NCI-H146 (cell line): ENCODE results near the gene AGMO.

Experiments
- DNase-seq: peaks from one replicate; lab custom pipeline; 2025; lab: John Stamatoyannopoulos, UW

The AGMO gene

DNA sequence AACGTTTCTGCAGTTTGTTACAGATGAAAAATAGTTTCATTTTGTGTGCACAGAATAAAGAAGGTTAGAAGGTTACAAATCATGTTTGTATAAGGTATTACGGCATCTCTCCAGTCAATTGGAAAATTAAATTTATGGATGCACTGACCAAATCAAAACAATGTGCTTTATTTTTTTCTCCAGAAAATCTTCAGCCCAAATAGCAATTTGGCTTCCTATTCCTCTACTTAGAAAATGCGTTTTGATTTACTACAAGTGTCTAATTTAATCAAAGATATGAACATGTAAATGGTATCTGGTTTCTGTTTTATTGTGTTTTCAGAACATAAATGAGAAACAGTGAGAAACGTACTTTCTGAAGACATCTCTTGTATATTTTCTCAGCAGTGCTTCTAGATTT is 63.4 kb downstream of the AGMO start:
- no peak for DNase-seq

DNA sequence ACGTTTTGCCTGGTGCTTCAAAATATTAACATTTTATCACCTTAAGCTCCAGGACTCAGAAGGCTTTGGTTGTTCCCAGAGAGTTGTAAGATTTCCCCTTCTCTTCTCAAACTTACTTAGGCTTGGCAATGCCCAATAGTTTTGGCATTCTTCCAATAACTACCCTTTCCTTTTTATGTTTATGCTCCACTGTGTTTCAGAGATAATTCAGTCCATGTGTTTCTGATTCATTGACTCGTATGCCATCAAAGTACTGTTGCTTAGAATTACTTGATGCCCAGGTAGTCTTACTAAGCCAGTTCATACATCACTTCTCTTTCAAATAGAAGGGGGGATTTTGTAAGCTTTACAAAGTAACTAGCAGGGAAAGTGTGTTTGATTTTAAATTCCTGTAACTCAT is 66.6 kb downstream of the AGMO start:
- no peak for DNase-seq

DNA sequence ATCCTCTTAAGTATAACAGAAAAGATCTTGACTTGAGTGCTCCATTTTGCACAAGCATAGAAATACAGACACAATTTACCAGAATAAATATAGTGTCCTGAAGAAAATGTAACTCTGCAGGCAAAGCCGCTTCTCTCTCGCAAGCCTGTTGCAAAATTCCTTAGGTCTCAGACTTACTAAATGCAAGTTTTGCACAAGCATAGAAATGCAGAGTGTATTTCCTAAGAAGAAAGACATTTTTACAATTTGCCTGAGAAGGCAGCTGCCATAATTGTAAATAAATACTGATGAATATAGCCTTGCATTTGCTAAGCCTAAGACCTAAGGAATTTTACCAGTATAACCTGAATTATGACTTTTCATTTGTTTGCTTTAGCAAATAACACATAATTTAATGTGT is 67.1 kb downstream of the AGMO start:
- no peak for DNase-seq

DNA sequence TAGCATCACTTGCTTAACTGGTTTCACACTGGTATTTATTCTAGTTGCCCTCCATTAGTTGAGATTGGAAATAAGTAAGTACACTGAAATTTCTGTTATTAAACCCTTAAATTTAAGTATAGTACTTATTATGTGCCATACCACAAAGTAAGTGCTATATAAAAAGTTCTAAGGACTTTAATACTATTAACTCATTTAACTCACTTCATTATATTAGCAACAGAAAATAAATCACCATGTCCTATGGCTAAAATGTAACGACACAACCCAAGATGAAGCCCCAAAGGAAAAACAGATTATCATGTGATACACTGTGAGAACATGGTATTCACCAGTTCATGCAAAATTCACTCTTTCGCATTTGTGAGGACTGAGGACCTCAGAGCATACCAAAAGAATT is 70.5 kb downstream of the AGMO start:
- DNase-seq, result no peak

DNA sequence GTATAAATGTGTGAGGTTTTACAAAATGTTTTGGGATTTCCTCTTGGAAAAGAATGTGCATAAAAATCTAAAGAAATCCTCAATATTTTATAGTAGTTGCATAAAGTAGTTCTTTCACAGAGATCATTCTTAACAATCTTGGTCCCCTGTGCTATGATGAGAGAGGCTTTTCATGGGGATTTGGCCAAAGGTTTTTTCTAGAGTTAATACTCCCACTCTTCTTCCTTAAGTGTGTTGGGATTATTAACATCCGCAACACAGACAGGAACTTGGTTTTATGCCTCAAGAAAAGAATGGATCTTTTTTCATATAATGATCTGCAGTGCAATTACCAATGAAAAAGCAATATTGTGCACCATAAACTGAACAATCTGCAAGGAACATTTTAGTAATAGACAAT is 71.5 kb downstream of the AGMO start:
- no peak for DNase-seq

DNA sequence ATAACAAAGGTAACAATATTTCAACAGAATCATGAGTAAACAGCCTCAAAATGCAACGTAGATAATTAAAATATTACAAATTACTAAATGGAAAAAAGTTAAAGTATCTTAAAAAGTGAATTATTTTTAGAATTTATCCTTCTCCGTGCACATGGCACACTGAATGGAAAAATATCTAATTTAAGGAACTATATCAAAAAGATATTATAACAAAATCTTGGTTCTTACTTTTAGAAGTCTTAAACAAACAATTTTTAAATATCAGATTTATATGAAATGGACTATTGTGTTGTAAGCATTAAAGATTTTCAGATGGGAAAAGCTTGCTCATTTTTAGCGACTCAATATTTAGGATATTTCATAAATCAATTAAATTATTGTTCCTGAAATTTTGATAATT is 72.0 kb downstream of the AGMO start:
- no peak for DNase-seq

DNA sequence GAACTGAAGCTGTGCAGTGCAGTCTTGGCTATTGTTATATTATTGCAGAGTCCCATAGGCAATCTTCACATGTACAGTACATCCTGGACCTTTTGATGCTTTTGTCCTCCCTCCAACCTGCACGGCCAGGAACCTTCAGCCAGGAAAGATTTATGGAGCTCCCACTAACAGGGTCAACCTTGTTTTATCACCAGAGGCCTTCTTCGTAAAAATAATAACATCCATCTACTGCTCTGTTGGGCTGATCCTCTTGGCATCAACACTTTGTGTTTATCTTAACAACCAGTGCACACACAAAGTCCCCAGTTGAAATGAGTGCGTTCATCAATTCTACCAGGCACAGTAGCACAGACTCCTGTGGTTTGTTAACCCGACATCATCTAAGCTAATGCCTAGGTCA is 72.4 kb downstream of the AGMO start:
- no peak for DNase-seq

DNA sequence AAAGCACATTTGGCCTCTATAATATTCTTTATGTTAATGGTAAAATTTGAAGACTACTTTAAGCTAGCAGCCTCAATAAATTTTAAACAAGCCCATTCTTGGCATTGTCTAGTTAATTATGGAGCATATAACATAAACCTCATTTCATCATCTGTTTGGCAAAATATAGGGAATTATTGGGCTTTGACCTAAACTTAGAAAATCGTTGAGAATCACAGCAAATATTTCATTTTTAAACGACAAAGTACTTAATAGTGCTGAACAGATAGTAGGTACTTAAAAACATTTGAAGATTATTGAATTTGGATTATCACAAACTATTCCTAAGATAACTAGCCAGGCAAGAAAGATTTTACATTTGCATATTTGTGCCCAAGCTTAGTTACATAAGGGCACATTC is 73.4 kb downstream of the AGMO start:
- no peak for DNase-seq

DNA sequence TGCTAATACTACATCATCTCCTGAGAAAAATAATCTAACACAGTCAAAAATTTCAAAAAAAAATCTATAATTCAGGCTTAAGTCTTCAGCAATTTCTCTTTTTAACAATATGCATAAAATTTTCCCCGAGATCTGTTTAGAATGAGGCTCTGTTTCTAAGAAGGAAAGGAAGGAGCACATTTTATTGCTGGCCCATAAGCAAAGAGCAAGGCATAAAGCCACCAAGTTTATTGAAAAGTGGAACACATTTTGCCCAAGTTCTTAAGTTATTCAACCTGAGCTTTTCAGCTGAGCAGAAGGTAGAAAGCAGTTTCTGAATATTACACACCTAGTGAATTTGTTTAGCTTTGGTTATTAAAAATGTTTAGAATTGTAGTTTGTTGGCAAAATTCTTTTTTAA is 73.9 kb downstream of the AGMO start:
- DNase-seq, result no peak

DNA sequence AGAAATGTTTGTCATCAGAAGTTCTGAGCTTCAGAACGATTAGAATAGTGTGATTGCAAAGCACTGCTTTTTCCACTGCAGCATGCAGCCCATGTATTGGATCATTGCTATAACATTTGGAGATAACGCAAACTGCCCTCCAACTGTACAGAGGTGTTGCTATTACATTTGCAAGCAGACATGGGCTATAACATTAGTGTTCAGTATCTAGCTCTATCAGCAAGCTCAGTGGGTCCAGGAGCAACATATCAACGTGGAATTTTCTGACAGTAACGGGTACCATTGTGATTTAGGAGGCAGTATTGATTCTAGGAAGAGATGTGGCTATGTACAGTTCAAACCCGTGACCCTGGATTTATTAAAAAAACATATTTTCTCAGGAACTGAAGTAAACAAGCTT is 75.8 kb downstream of the AGMO start:
- DNase-seq, result no peak

DNA sequence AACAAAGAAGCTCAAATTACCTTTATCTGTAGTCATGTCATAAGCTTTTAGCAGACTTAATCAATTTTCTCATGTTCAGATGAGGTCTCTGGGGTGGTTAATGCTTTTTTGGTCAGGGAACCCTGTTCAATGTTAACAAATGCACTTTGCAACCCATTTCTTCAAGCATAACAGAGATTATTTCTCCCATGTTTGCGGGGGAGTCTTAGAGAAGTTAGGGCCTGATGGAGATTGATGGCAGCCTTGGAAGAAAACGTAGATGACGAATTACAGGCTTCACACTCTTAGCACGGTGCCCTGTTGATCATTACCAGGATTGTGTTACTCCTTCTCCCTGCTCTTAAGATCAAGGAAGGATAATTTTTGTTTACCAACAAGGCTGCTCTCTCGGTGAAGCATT is 76.4 kb downstream of the AGMO start:
- DNase-seq, result no peak

DNA sequence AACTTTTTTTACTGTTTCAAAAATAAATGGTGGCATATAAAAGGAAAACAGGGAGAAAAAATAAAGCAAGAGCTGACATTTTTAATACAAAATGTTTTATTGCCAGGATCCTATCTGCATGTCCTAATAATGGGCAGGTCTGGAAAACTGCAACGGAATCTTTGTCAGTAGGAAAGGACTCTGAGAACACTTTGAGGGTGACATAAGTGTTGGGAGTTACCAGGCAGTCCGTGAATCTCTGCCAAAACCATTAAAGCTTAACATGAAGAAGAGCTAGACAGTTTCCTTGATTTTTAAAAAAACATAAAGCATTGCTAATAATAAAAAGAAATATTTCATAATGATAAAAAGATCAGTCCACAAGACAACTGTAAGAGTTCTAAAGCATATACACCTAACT is 80.7 kb downstream of the AGMO start:
- no peak for DNase-seq

DNA sequence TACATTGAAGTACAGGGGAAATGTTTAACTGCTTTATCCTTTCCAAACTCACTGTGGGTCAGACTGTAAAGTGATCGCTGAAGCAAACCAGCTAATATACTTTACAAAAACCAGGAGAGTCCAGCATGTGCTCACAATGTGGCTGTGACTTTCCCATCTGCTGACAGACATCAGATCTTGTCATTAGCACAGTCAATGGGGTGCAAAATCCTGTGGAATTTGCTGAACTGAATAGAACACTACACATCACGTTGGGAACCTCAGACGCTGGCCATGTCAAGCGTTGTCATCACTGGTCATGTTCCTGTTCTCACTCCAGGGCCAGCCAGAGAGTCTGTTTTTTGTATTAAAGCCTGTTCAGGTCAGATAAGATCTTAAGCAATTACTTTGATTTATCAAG is 83.4 kb downstream of the AGMO start:
- no peak for DNase-seq

DNA sequence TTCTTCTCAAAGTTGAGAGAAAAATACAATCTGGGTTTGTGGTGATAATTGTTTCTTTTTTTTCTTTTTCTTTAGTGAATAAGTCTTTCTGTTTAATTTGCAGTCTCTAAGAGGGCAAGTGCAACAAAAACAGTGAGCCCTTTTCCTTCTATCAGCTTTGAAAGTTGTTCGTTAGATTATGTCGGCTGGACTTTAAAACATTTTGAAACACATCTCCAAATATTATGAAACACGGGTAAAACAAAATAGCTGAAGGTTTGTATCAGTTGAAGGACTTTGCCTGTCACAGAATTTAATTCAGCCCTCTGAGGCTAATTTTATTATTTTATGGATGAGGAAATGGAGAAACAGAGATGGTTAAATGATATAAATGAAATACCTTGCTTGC is 85.3 kb downstream of the AGMO start:
- DNase-seq, result no peak

DNA sequence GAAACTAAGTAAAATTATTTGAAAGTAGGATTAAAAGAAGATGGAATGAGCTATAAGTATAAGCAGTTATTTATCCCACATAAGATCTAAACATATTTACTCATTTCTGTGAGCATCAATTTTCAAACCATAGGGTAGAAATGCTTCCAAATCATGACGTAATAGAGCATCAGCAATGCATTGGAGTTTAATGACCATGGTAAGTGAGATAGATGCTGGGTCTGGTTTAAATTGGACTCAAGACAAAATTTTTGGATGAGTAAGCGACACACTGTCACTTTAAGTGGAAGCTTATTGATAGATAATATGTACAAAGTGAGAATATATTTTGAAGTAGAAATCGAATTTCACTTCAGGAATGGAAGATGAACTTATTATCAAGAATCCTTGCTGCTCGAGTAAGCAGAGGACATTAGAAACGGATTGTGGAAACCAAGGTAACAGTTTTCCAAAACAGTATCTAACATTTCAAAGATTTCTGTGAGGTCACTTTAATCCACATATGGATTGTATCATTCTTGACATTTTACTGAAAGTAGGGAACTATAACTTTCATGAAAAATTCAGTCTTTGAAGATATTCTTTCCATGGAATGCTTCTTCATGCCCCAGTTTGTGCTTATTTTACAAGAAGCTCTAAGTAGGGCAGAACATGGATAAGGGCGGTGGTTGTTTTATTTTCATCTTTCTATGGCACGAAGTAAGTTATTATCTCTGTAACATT is 85.8 kb downstream of the AGMO start:
- no peak for DNase-seq

DNA sequence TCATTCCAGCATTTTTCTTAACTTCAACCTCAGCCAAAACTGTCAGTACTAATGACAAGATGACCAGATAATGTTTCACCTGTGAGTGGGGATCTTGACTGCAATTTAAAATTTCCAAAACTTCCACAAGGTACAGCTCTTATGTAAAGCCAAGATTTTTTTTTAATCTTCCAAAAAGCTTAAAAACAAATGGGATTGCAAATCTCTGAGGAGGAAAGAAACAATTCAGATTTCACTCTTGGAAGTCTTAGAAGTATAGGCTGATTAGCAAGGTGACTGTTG is 90.2 kb downstream of the AGMO start:
- no peak for DNase-seq

DNA sequence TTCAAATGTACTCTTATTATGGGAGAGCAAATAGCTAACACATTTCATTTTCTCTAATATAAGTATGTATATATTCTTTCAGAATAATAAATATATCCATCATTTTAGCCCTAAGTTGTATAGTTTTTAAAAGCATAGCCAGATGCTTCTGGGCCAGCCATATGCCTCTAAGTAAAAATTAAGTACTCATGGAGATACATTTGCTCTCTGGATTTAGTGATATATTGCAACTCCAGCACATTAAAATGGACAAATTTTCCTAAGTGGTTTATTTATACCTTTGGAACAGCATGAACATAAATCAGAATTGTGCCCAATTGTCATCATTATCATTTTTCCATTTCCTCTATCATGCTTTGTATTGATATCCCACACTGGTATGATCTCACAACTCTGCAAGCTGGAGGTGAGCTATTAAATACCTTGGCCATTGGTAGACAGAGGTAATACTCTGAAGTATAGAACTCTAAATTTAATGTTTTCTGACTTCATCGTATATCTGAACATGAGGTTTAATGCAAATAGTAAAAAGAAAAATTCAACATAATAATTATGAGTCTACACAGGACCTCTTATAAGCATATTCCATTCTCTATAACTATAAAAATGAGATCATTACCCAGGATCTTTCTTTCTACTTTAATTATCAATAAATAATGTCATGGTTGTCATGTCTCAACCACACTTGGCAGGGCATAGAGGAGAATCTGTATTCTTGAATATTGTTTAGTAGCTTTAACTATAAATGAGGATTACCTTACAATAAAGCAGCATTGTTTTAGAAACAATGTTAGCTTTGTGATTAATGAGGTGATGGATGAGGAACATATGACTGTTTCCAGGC is 90.8 kb downstream of the AGMO start:
- DNase-seq, result no peak

DNA sequence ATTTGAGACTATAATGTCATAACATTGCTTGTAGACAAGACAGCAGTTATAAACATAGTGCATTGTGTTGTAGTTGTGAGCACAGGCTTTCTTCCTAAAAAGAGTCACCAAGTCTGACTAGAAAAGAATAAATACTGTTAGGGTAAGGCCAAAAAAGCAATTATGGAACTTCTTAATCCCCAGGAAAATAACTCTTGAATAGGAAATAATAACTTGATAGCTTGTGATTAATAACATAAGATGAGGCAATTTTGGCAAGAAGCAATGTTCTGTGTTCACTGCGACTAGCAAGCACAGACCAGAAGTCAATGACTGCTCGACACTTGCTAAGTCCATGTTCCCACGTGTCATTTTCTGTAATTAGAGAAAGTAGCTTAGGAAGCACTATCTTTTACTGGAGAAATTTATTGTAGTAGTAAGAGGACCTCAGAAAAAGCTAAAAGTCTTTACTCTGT is 97.1 kb downstream of the AGMO start:
- DNase-seq, result no peak

DNA sequence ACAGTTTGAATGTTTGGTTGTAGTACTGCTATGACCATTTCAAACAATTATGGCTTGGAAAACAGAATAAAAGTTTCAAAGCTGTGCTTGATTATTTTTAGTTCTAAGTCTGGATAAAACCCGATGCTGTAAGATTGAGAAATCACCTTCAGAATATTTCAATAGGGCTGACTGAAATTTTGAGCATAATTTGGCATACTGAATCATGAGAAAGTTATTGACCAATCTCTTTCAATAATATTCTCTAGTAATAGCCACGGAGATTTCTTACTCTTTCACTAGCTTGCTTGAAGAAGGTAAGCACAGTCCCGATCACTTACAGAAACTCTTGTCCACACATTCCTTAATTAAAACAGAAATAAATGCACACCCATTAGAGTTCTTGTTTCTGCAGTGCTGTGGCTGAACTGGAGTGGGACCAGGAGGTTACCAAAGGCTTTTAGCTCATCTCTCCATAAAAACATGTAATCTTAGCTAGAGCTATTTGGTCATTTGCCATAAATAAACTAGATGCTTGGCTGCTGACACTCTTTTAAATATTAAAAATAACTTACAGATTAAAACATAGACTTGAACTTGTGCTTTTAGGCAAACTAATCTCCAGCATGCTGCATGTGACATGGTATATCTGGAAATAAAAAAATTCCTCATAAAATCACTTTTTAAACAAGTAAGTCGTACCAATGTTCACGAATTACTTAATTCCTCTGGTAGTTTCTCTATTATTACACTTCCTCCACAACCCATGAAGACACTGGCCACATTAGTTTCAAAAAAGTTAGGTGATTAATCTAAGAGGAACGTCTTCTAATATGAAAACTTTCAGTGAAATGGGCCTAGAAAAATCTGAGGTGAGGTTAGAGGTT is 97.8 kb downstream of the AGMO start:
- no peak for DNase-seq

DNA sequence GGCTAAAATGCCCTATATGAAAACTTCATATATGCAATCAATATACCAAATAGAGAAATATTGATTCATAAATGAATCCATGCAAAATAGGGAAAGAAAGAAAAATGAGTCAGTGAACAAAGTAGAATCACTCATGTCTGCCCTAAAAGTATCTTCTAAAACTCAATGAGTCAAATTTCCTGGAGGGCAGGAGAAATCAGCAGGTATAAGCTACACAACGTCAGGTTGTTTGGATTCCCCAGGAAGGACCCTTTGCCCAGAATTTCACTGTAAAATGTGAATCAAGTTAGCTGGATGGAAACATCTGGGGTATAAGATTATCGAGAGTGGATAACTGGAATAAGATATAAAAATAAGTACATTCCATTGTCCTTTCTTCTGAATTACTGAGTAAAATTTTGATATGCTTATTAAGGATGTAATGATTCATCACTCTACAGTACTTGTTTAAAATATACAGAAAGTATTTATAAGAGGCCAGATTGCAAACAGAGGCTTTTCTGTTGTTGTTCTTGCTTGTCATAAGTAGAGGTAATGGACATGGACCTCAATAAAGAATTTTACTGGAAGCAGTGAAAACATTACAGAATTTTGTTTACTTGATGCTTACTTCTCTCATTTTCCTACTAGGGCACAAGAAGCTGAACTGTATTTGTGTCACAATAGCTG is 99.0 kb downstream of the AGMO start:
- DNase-seq, result no peak

DNA sequence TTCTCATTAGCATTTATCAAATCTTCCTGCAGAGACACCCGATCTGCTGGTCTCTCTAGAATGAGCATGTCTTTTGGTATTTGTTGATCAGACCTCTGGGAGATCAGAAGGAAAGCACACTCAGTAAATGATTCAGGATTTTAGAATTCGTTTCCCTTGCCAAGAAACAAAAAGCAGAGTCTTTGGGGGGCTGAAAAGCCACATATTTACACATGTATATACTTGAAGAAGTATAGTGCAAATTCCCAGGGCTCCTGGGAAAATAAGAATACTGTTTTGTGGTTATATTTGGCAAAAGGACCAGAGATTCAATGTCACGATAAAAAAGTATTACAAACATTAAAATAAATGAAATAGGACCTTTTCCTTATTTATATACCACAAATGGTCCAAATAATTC is 100.2 kb downstream of the AGMO start:
- peak; percentile 43 for DNase-seq

DNA sequence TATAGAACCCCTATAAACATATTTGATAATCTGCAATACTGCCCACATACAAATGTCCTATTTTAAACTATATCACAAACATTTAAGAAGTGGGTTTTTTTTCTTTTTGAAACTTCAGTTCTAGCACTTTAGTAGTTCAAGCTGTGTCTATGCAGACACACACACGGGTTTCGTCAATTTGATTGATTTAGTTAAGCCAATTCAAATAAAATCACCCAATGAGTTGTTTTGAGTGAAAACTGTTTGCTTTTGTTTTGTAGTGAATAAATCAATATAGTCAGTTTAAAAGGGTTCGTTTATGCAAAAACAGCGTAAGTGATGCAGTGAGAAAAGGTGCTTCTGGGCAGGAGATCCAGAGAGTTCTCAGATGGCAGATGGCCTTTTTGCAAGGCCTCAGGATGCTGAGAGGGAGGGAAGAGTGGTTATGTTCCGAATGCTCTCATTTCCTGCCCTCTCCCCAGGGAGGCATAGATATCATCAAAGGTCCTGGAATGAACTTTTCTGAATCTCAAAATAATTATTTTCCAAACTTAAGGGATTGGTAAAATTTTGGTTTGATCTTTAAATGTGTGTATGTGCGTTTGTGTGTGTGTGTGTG is 102.7 kb downstream of the AGMO start:
- DNase-seq, result peak; percentile 59
